NCI-H146 treated with DMSO at 0.1 percent for 48 hours (cell line): ENCODE data around the gene KCTD11.

ENCODE experiments used
- DNase-seq: peaks from one replicate; lab custom pipeline; 2025; ENCODE audit not compliant: unreplicated experiment; lab: John Stamatoyannopoulos, UW

KCTD11 gene

GRCh38 chr17:7403043-7403726, 51.2 kb downstream of the KCTD11 start:
- DNase-seq = no peak

- peak; percentile 76 for DNase-seq
Observed at GRCh38 chr17:7403727-7403976, 51.7 kb downstream of the KCTD11 start.

- peak; percentile 99 for DNase-seq
Observed at GRCh38 chr17:7403977-7404736, 52.2 kb downstream of the KCTD11 start, which contains the start of gene TMEM256. Gene TMEM256 (minus strand): TSS chr17:7404097. CDS start chr17:7404084, 13 bp downstream.
